ENCODE data around the gene SLC39A3.

SLC39A3 gene

GRCh38 chr19:2751438-2751830, 11.6 kb upstream of the SLC39A3 start:
- no peak for TF ChIP-seq CTCF (conservative IDR thresholded peaks at IDR 0.05; ENCODE audit: control insufficient read depth, insufficient read depth, low read depth, low read length)
- DNase-seq (ENCODE audit: low read depth) = no peak
- no peak overlapping the region for H3K4me3 ChIP-seq (ENCODE audit: control insufficient read depth, low read depth, low read length)

- H3K4me3 ChIP-seq (ENCODE audit: control insufficient read depth, low read depth, low read length) = no peak overlapping the region
- DNase-seq (ENCODE audit: low read depth) = no peak
- TF ChIP-seq CTCF (conservative IDR thresholded peaks at IDR 0.05; ENCODE audit: control insufficient read depth, insufficient read depth, low read depth, low read length) = no peak
Measured at GRCh38 chr19:2750808-2751437, 11.1 kb upstream of the SLC39A3 start.

GRCh38 chr19:2747349-2747748, 7.5 kb upstream of the SLC39A3 start:
- no peak for TF ChIP-seq CTCF (conservative IDR thresholded peaks at IDR 0.05; ENCODE audit: control insufficient read depth, insufficient read depth, low read depth, low read length)
- H3K4me3 ChIP-seq (ENCODE audit: control insufficient read depth, low read depth, low read length) = no peak overlapping the region
- DNase-seq (ENCODE audit: low read depth) = no peak

GRCh38 chr19:2744113-2744512, 4.3 kb upstream of the SLC39A3 start:
- DNase-seq (ENCODE audit: low read depth) = no peak
- H3K4me3 ChIP-seq (ENCODE audit: control insufficient read depth, low read depth, low read length) = no peak overlapping the region

GRCh38 chr19:2743099-2743498, 3.3 kb upstream of the SLC39A3 start:
- no peak for TF ChIP-seq CTCF (conservative IDR thresholded peaks at IDR 0.05; ENCODE audit: control insufficient read depth, insufficient read depth, low read depth, low read length)
- H3K4me3 ChIP-seq (ENCODE audit: control insufficient read depth, low read depth, low read length) = no peak overlapping the region
- DNase-seq (ENCODE audit: low read depth) = no peak

More at GRCh38 chr19:2744113-2744512, 4.3 kb upstream of the SLC39A3 start:
- TF ChIP-seq CTCF (conservative IDR thresholded peaks at IDR 0.05; ENCODE audit: control insufficient read depth, insufficient read depth, low read depth, low read length) = no peak

GRCh38 chr19:2740314-2740656, 468 bp upstream of the SLC39A3 start:
- DNase-seq (ENCODE audit: low read depth) = no peak
- TF ChIP-seq CTCF (conservative IDR thresholded peaks at IDR 0.05; ENCODE audit: control insufficient read depth, insufficient read depth, low read depth, low read length) = no peak
- no peak overlapping the region for H3K4me3 ChIP-seq (ENCODE audit: control insufficient read depth, low read depth, low read length)
